Stimulated activated CD4-positive, alpha-beta T cell treated with anti-CD3 and anti-CD28 coated beads, Interleukin-1b, Interleukin-23, amount 100 ng/mL, for 4 hours (primary cell): Measurements from ENCODE around the gene TICRR.
"Not testable (repeated sequence)": the region's sequence is repeated elsewhere in the genome, so short reads cannot be mapped to it uniquely, and the experiment has no call there.

ENCODE experiments used
- DNase-seq, 2 donors: peaks; one replicate each; pipeline ENCODE4 v3.0.0-alpha.2; 2020; ENCODE audit warnings: low read depth in 2 of 2

TICRR gene

GRCh38 chr15:89569090-89569745 lies 6.1 kb upstream of the TICRR start:
- no peak for DNase-seq

DNA sequence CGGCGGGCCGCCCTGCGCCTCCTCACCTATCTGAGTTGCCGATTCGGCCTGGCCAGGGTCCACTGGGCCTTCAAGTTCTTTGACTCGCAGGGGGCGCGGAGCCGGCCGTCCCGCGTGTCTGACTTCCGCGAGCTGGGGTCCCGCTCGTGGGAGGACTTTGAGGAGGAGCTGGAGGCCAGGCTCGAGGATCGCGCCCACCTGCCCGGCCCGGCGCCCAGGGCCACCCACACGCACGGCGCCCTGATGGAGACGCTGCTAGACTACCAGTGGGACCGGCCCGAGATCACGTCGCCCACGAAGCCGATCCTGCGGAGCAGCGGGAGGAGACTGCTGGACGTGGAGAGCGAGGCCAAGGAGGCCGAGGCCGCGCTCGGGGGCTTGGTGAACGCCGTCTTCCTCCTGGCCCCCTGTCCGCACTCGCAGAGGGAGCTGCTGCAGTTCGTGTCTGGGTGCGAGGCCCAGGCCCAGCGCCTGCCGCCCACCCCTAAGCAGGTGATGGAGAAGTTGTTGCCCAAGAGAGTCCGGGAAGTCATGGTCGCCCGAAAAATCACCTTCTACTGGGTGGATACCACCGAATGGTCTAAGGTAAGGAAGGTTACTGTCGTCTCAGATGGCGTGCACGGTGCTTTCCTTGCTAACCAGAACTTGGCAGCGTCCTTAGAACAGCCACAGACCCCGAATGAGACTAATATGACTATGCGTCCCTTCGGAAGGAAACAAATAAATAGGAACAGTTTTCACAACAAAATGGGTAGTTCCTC lies 567 bp downstream of the TICRR start:
- no peak for DNase-seq

DNA sequence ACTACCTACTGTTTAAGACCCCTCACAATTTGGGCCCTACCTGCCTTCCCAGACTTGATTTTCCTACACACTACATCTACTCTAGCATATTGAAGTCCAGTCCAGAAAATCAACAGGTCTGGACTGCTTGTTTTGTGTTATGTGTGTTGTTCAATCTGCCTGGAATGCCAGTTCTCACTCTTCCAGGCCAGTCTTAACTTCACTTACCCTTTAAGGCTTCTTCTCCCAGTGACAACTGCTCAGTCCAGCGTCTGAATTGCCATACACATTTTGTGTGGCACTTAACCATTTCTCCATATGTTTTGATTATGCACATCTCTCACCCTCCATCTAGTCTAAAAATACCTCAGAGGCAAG lies 1.1 kb downstream of the TICRR start:
- DNase-seq, result no peak

GRCh38 chr15:89577776-89578115 lies 2.5 kb downstream of the TICRR start:
- DNase-seq, result no peak

GRCh38 chr15:89578146-89578545 lies 2.9 kb downstream of the TICRR start:
- no peak for DNase-seq

DNA sequence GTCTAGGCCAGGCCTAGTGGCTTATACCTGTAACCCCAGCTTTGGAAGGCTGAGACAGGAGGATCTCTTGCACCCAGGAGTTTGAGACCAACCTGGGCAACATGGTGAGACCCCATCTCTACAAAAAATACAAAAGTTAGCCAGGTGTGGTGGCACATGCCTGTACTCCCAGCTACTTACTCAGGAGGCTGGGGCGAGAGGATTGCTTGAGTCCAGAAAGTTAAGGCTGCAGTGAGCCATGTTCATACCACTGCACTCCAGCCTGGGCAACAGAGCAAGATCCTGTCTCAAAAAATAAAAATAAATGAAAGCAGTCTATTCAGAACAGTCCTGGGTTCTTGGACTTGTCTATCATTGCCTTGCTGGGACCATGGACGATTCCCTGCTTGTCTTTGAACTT lies 5.5 kb downstream of the TICRR start:
- DNase-seq, result not testable (repeated sequence)

DNA sequence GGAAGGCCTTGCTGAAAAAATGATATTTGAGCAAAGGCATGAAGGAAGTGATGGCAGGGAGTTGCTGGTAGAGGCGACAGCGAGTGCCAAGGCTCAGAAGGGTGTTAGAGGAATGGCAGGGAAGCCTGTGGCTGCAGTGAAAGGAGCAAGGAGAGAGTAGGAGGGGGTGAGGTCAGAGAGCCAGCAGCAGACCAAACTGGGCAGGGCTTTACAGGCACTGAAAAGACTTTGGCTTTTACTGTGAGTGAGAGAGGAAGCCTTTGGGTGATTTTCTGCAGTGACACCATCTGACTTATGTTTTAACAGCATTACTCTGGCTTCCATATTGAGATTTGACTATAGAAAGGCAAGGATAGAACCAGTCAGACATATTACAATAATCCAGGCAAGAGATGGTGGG lies 11.4 kb downstream of the TICRR start:
- no peak for DNase-seq

DNA sequence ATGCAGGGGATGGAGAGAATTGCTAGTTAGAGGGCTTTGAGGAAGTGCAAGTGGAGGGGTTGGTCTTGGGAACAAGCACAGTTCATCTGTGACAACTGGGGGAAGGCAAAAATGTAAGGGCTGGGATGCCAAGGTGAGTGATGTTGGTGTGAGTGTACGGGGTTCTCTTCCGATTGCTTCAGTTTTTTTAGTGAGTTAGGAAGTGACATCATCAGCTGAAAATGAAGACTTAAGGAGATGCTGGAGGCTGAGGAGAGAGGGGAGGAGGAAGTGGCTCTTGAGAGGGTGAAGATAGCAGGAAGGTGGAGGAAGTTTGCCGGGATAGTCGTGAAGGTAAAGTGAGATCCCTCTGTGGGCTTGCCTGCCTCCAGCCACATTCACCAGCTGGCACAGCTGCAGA lies 12.7 kb downstream of the TICRR start:
- DNase-seq, result no peak

DNA sequence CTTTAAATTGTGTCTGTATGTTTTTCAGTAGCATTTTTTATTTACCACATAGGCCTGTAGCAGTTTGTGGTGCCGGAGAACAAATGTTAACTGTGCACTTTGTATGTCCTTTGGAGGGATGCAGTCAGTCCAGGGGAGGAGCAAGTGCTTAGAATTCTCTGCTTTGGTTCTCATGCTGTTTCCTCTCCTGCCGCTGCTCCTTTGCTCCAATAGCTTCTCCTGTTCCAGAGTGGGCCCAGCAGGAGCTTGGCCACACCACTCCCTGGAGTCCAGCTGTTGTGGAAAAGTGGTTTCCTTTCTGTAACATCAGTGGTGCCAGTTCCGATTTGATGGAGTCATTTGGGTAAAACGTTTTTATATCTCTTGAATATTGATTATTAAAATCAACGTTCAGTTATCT lies 16.6 kb downstream of the TICRR start:
- DNase-seq, result no peak

DNA sequence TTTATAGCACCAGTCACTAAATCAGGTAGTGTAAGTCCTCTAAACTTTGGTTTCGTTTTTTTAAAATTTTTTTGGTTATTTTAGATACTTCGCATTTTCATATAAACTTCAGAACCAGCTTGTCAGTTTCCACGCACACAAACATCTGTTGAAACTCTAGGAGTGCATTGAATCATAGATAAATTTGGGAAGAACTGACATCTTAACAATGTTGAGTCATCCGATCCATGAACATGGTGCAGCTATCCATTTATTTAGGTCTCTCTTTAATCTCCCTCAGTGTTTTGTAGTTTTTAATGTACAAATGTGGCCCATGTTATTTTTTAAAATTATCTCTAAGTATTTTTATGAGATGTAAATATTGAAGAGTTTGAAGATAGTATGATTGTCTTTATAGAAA lies 17.7 kb downstream of the TICRR start:
- no peak for DNase-seq

DNA sequence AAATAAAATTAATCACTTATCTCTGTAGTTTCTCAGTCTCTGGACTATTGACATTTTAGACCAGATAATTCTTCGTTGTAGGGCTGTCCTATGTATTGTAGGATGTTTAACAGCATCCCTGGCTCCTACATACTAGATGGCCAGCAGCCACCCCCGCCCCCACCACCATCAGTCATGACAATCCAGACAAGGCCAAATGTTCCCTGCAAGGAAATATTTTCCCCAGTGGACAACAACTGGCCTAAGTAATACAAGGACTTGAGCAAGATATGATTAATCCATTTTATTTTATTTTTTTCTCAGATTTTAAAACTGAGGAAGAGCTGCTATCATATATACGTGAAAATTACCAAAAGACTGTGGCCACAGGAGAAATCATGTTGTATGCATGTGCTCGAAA lies 23.8 kb downstream of the TICRR start:
- no peak for DNase-seq

GRCh38 chr15:89611317-89611716 lies 36.0 kb downstream of the TICRR start:
- DNase-seq, result no peak

GRCh38 chr15:89613031-89613430 lies 37.8 kb downstream of the TICRR start:
- DNase-seq, result no peak

DNA sequence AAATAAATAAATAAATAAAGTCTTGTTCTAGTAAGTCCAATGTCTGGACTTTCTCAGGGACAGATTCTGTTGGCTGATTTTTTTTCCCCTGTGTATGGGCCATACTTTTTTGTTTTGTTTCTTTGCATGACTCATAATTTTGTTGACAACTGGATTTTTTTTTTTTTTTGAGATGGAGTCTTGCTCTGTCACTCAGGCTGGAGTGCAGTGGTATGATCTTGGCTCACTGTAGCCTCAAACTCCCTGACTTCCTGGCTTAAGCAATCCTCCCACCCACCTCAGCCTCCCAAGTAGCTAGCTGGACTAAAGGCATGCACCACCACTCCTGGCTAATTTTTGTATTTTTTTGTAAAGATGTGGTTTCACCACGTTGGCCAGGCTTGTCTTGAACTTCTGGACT lies 38.9 kb downstream of the TICRR start:
- no peak for DNase-seq

DNA sequence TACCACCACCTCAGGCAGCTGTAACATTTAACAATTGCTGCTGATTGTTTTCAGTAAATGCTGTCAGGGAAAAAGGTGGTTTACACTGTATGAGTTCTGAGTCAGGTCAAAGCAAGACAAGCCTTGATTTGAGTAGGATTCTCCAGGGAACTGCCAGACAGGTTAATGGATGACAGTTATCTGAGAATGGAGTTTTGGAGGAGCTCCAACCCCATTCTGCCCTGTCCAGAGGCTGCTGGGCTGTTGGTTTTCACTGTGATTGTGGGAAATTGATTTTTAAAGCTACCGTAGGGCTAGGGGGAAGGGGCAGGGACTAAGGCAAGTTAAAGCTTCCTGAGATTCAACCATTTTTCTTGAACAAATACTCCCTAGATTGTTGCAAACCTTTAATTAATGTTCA lies 39.9 kb downstream of the TICRR start:
- DNase-seq, result no peak

DNA sequence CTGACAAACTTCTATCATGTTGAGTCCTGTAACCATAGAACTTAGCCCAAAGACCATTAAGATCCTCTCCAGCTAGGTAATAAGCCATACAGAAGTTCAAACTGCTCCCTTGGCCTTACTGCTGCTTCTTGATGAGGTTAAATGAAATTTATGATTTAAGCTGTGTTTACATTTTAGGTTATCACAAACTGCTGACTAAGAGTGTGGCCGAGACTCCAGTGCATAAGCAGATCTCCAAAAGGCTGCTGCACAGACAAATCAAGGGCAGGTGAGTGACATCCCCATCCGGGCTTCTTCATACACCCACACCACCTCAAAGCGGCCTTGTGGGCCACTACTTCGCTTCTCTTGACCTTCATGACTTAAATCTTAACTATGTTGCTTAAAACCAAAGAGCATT lies 41.0 kb downstream of the TICRR start:
- DNase-seq, result no peak

GRCh38 chr15:89621547-89621946 lies 46.3 kb downstream of the TICRR start:
- DNase-seq, result no peak

GRCh38 chr15:89623165-89623564 lies 47.9 kb downstream of the TICRR start:
- DNase-seq, result no peak

GRCh38 chr15:89625716-89626115 lies 50.4 kb downstream of the TICRR start:
- DNase-seq, result no peak

- no peak for DNase-seq
These were observed 52.1 kb downstream of the TICRR start for GRCh38 chr15:89627256-89627970.

DNA sequence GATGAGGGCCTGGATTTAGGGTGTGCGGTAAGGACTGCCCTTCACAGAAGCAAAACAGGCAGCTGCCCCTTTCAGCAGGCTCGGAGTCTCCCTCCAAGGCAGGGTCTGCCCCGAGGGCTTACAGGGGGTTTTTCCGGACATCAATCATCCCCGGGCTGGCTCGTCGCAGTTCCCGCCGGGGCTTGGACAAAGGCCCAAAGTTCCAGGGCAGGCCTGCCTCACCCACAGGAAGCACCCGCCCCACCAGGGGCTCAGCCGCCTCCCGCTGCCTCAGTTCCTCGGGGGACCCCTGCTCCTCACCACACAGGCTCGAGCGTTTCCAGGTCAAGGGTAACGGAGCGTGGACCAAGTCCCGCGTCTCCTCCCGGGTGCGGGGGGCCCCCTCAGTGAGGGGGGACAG lies 53.0 kb downstream of the TICRR start:
- DNase-seq, result no peak

- no peak for DNase-seq
These were observed 53.8 kb downstream of the TICRR start for GRCh38 chr15:89628806-89629715.
